Stimulated activated CD4-positive, alpha-beta T cell treated with anti-CD3 and anti-CD28 coated beads, TNF-alpha, amount 100 ng/mL, for 4 hours (primary cell): ENCODE results near the gene CGAS.
"Not testable (repeated sequence)": the region's sequence is repeated elsewhere in the genome, so short reads cannot be mapped to it uniquely, and the experiment has no call there.

Experiments used
- DNase-seq, 3 experiments: peaks; one replicate each; pipeline ENCODE4 v3.0.0-alpha.2; 2020; ENCODE audit warnings: low read depth in 3 of 3

CGAS gene

GRCh38 chr6:73395875-73396274 is 56.2 kb downstream of the CGAS start:
- DNase-seq, result no peak

GRCh38 chr6:73394577-73395354 is 57.3 kb downstream of the CGAS start, which contains the start of gene DDX43:
Gene DDX43, plus strand, starts transcription at chr6:73394828. Its CDS starts 78 bp downstream, at chr6:73394906.
- DNase-seq, result peak in 1 of 3 experiments; percentile 13

GRCh38 chr6:73393278-73393677 is 58.8 kb downstream of the CGAS start:
- DNase-seq, result no peak

DNA sequence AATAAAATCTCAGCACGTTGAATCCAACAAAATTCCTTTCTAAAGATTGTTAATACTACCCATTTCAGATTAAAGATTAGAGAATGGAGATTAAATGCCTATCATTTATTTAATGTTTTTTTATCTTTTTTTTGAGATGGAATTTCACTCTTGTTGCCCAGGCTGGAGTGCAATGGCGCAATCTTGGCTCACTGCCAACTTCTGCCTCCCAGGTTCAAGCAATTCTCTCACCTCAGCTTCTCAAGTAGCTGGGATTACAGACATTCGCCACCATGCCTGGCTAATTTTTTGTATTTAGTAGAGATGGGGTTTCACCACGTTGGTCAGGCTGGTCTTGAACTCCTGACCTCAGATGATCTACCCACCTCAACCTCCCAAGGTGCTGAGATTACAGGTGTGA is 59.9 kb downstream of the CGAS start:
- DNase-seq, result not testable (repeated sequence)

GRCh38 chr6:73391675-73392074 is 60.4 kb downstream of the CGAS start:
- no peak for DNase-seq

DNA sequence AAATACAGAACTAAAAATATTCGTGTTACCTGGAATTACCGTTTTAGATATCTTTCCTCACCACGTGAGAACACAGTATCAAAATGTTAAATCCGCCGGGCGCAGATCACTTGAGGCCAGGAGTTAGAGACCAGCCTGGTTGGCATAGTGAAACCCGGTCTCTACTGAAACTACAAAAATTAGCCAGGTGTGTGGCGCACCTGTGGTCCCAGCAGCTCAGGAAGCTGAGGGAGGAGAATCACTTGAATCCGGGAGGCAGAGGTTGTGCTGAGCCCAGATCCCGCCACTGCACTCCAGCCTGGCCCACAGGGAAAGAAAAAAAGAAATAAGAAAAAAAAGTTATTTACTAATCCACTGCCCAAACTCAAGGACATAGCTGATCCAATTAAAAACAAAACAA is 62.2 kb downstream of the CGAS start:
- DNase-seq, result no peak

GRCh38 chr6:73388800-73389512 is 63.1 kb downstream of the CGAS start:
- DNase-seq, result peak in 2 of 3 experiments; percentile 18 to 35

DNA sequence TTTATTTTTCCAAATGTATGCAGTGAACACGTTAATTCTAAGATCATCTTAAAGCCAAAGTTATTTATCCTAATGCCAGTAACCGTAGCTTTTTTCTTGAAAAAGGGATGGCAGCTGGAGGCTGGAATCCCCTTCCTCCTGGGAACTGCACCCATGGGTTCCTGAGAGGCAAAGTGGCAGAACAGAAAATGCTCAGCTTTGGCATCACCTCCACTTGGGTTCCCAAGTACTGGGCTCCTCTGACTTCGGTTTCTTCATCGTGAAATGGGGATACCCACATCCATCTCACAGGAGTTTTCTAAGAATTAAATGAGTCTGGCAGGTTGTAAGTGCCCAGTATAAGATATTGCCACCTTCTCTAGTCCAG is 63.7 kb downstream of the CGAS start:
- no peak for DNase-seq

DNA sequence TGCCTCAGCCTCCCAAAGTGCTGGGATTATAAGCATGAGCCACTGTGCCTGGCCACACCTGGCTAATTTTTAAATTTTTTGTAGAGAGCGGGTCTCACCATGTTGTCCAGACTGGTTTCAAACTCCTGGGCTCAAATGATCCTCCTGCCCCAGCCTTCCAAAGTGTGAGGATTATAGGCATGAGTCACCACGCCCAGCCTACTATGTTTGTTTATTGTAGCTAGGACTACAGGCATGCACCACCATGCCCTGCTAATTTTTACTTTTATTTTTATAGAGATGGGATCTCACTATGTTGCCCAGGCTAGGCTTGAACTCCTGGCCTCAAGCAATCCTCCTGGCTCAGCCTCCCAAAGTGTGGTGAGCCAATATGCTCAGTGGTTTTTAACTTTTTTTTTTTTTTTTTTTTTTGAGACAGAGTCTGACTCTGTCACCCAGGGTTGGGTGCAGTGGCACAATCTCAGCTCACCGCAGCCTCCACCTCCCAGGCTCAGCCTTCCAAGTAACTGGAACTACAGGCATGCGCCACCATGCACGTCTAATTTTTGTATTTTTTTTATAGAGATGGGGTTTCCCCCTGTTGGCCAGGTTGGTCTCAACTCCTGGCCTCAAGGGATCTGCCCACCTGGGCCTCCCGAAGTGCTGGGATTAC is 69.5 kb downstream of the CGAS start:
- DNase-seq, result no peak

DNA sequence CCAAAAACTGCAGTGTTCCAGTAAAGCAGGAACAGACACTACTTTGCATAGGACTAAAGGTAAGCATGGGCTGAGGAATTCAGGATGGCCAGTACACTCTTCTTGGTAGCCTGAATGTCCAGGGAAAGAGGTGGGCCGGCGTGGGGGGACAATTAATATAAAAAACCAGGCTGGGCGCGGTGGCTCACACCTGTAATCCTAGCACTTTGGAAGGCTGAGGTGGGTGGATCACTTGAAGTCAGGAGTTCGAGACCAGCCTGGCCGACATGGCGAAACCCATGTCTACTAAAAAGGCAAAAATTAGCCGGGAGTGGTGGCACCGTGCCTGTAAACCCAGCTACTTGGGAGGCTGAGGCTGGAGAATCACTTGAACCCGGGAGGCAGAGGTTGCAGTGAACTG is 70.6 kb downstream of the CGAS start:
- not testable (repeated sequence) for DNase-seq

DNA sequence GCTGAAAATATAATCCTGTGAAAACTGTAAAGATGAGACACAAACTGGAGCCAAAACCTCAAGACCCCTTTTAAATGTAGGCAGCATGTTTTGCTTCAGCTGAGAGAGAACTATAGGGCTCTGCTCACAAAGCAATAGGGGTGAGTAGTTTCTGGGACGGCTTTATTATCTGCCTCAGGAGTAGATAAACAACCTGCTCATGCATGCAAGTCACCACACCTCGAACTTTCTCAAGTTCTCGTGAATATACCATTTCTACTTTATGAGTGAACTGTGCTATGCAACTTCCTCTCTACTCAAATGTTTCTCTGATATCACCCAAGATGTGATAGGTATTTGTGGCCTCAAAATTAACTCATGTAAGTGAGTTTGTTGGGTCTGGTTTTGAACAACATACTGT is 74.9 kb downstream of the CGAS start:
- no peak for DNase-seq

- DNase-seq, result no peak
Observed at GRCh38 chr6:73375216-73375615, 76.9 kb downstream of the CGAS start.
